Measurements from ENCODE around the gene SLC16A6.
"Not testable (repeated sequence)": the region's sequence is repeated elsewhere in the genome, so short reads cannot be mapped to it uniquely, and the experiment has no call there.

Gene SLC16A6

DNA sequence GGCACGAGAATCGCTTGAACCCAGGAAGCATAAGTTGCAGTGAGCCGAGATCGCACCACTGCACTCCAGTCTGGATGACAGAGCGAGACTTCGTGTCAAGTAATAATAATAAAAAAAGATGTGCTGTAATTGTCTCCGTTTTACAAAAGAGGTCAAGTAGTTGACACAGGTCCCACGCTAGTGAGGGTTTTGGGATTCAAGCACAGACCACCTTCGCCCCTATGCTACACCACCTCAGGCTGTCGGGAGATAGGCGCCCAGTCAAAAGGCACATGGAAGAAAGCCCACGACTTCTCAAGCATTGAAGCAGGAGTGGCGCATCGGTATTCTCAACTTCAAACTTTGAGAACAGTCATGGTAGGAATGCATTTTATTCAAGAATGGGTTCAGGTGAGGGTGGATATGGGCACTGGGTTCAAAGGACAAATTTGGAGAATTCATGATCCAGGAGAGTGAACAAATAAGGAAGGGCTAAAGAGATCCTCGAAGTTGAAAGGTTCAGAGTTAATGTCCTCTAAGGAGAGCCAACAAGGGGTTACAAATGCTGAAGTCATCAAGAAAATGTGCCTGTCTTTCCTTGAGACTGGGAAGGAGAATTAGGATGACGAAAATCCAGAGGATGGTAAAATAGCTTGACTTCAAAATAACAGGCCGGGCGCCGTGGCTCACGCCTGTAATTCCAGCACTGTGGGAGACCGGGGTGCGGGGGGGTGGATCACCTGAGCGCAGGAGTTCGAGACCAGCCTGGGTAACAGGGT is 44.5 kb downstream of the SLC16A6 start:
- DNase-seq, result no peak

DNA sequence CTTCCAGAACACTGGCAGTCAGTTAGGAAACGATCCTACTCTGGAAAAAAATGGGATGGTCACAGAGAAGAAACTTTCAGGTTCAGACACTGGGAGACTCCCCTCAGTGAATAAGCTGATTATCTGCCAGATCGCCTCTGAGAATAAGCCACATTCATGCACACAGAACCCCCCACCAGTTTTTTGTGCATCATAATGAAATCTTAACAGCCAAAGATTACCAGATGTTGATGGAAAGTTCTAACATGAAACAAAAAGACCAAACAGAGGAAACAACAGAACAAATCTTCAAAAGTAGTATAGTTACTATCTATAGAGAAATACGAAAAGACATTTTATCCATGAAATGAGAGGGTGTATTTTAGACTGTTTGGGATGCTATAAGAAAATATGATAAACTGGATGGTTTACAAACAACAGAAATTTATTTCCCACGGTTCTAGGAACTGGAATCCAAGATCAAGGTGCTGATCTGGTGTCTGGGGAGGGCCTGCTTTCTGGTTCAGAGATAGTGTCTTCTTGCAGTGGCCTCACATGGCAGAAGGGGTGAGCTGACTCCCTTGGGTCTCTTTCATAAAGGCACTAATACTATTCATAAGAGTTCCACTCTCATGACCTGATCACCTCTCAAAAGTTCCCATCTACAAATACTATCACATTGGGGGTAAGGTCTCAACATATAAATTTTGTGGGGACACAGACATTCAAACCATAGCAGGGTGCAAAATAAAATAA is 51.1 kb downstream of the SLC16A6 start:
- DNase-seq, result no peak

DNA sequence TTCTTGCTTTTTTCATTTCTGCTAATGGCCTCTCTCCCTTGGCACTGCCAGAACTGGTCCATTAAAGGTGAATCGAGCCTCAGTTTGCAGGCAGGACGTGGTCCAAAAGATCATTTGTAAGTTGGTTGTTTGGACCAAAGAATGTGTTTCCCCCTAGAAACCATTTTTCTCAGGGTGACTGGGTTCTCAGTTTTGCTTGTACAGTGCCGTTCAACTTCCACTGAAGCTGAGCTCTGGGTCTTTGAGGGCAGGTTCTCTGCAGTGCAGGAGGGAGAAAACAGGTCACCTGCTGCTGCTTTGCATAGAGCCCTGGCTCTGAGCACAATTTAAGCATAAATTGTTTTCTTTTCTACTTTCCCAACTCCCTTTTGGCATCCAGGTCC is 52.1 kb downstream of the SLC16A6 start:
- DNase-seq, result no peak

DNA sequence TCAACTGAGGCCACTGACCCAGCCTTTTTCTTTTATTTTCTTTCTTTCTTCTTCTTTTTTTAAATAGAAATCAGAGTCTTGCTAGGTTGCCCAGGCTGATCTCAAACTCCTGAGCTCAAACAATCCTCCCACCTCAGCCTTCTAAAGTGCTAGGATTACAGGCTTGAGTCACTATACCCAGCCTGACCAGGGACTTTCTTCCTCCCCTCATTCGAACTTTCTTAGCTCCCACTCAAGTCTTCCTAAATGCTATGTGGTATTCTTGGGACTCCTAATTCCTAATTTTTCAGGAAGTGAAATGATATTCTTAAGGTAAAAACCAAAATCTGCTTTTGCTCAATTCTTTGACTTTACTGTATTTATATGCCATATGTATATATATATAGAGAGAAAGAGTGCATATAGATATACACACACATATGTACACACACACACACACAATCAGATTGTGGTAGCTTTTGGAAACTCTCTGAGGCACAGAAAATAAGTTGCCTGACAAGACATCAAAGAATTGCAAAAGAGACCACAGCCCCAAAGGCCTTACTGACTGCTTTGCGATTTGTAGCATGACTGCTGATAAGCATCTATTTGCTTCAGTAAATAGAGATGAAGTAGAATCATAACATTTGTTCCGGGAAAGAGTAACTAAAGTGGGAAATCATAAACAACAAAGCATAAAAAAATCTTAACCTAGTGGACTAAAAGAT is 52.6 kb downstream of the SLC16A6 start:
- DNase-seq, result no peak

DNA sequence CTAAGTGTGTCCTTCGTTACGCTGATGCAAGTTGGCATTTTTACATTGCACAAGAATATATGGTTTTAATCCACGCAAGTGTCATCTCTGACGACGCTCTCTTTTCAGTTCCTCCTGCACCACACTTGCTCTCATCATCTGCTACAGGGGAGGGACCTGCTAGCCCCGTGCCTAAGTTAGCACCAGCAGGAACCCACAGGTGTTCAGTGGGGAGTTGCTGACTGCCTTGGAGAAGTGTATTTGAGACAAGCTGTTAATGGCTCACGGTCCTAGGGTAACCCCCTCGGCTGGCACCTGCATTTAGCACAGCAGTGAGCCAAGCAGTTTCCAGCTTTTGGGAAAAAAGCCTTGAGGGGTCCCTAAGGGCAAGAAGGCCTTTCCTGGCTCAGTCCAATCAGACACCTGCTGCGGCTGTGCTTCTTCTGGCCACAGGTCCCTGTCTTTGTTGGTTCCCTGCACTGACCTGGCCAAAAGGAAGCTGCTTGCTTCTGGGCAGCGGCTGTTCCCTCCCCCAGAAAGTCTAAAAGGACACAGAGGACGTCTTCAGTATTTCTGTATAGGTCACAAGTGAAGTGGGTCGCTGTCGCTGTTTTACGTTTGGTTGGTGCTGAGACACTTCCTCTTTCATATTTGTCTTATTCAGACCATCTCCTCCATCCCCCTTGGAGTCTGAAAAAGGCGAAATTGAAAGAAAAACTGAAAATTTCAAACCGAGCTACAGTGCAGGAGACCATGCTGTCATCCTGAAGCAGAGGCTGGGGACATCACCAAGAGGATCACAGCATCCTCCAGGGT is 53.4 kb downstream of the SLC16A6 start:
- DNase-seq, result not testable (repeated sequence)

DNA sequence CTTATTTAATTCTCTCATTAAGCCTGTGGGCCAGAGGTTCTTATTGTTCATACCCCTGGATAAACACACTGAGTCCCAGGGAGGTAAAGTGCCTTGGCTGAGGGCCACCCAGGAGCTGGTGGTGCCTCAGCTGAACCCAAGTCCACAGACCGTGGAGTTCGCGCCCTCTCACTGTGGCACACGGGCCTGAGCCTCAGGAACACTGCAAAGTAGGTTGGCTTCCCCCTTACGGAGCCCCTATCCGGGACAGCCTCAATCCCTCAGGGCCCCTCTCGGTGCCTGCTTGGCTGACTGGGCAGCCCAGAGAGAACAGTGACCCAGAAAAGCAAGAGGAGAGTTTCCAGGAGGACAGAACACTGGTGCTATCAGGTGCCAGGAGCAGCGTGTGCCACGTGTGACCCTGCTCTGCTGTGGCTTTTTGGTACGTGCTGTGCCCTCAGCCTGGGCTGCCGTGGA is 55.6 kb downstream of the SLC16A6 start:
- DNase-seq, result not testable (repeated sequence)

DNA sequence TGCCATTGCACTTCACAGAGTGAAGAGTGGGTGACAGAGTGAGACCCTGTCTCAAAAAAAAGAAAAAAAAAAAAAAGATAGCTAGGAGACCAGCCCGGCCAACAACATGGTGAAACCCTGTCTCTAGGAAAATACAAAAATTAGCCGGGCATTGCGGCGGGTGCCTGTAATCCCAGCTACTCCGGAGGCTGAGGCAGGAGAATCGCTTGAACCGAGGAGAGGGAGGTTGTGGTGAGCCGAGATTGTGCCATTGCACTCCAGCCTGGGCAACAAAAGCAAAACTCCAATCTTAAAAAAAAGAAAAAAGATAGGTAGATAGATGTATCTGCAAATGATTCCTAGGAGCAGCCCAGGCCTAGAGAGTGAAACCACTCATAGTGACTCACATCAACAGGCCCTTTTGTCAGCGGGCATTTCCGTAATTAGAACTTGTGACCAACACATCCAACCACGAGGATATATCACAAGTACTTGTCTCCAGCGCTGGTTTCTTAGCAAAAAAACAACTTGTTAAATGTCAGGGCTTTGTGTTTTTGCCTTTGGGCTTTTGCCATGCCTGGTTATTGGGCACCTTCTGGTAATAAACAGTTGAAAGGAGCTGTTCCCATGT is 56.1 kb downstream of the SLC16A6 start:
- DNase-seq, result not testable (repeated sequence)

DNA sequence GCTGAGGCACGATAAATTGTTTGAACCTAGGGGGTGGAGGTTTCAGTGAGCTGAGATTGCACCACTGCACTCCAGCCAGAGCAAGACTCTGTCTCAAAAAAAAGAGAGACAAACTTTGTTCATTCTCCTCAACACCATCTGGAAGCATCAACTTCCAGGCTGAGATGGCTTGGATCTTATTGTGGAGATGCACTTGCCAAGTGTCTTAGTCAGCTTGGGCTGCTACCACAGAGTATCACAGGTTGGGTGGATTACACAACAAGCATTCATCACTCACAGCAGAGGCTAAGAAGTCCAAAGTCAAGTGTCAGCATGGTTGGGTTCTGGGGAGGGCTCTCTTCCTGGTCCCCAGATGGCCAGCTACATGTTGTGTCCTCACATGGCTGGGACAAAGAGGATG is 58.2 kb downstream of the SLC16A6 start:
- DNase-seq, result not testable (repeated sequence)

DNA sequence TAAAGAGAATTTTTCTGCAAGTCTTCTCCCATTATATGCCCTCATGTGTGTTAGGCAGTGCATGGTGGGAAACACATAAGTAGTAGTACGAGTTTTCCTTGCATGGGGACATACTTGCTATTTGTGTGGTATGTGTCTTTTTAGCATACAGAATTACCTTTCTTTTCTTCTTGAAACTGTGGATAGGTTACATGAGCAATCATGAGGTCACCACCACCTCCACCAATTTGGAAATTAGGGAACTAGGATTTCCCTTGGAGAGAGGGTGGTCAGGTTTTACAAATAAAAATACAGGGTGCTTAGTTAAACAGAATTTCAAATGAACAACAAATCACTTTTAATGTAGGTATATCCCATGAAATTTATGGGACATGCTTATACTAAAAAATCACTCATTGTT is 59.4 kb downstream of the SLC16A6 start:
- no peak for DNase-seq

DNA sequence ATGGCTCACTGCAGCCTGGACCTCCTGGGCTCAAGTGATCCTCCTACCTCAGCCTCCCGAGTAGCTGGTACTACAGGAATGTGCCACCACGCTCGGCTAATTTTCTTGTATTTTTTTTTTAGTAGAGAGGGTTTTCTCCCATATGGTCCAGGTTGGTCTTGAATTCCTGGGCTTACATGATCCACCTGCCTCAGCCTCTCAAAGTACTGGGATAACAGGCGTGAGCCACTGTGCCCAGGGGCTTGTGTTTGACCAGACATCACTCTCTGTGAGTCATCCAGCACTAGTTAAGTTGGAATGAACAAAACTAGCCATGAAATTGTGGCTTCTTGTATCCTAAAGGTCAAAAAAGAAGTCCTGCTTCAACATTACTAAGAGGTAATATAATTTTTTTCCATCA is 59.8 kb downstream of the SLC16A6 start:
- DNase-seq, result not testable (repeated sequence)

DNA sequence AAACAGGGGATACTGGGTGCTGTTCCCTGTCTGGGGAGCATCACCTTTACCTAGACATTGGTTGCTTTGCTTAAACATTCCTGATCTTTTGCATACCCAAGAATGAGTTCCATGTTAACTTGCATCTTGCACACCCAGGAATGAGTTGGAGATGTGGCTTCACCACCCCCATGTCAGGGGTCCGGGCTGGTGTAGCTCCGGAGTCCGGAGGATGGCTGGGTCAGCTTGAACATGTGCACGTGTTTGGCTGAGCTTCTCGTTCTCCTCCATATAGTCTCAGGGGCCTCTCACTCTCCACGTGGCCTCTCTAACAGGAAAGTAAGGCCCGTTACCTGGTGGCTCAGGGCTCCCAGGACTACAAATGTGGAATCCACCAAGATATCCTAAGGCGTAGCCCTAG is 61.3 kb downstream of the SLC16A6 start:
- DNase-seq, result no peak

DNA sequence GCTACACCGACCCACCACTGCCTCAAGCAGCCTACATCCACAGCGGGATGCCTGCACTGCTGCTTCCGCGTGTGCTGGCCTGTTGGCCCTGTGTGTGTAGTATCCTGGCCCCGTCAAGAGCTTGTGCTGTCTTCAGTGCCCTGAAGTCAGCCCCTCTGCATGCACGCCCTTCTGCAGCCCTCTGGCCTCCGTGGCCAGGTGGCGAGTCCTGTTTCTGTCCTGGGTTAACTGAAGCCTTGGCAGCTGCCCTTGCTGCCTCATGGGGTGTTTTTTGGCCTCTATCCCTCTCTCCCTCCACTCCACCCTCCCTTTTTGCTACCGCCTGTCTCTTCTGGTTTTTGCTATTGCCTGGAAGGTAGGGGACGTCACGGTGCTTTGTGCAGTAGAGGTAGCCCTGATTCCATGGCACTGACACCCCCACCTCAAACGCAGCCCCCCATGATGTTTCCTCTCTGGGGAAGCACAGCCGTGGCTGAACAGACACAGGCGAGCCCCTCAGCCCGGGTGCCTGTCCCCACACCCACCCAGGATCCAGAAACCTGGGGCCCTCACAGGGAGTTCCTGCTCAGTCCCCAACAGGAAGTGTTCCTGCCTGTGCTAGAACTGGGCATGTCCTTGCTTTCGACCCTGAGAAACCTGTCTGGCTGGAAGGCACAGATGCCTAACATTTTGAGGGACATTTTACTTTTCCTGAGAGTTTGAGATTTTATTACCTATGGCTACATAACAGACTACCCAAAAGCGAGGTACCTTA is 61.9 kb downstream of the SLC16A6 start:
- no peak for DNase-seq

DNA sequence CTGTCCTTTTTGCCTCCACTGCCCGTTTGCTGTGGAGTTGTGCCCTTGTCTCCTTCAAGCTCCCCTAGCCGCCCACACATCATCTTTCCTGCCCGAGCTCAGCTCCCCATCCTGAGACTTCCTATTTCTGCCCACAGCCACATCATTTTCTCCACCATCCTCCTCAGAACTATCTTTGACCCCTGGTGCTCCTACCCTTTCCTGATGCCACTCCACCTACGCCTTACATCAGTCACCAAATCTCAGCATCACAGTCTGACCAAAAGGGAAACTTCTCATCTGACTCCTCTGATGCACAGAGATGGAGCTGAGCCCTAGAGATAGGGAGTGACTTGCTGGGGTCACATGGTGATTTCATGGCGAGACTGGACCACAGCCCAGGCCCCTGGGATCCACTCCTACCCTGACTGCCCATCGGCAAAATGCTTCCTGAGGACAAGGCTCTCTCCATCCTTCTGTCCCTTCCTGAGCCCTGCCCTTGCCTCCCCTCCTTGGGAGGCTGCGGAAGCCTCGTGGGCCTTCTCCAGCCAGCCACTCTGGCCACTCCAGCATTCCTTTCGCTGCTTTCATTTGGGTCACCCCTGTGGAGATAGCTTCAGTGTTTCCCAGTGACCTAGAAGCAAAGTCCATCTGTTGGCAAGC is 62.8 kb downstream of the SLC16A6 start:
- not testable (repeated sequence) for DNase-seq

DNA sequence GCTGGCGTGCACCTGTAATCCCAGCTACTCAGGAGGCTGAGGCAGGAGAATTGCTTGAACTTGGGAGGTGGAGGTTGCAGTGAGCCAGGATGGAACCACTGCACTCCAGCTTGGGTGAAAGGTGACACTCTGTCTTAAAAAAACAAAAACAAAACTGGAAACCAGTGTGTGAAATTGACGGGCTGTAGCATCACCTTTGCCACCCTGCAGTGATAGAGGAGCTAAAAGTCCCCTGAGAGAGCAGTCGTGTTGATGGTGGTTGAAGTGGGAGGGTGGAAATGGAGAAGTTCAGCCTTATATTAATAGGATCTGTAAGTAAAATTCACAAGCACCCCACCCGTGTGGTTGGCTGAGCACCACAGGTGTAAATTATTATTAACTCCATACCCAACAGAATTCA is 65.9 kb downstream of the SLC16A6 start:
- DNase-seq, result not testable (repeated sequence)

DNA sequence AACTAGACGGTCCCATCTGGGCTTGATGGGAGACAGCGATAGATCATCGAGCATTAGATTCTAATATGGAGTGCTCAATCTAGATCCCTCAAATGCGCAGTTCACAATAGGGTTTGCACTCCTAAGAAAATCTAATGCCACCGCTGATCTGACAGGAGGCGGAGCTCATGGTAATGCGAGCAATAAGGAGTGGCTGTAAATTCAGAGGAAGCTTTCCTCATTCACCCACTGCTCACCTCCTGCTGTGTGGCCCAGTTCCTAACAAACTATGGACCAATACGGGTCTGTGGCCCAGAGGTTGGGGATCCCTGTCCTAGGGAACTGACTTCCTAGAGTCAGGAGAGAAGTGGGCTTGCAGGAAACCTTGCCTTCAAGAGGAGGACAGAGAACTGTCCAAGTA is 68.3 kb downstream of the SLC16A6 start:
- no peak for DNase-seq

DNA sequence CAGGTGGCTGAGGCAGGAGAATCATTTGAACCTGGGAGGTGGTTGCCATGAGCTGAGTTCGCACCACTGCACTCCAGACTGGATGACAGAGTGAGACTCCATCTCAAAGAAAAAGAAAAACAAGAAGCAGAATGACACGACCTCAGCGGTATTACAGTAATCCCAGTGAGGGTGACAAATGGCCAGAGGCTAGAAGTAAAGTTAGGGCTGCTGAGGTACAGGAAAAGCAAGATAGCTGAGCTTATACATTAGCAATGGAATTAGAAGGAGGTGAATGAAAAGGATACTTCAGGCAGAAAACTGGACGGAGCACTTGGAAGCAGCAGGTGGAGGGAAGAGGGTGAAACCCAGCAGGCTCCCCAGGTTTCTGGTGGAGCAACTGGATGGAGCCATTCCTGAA is 69.1 kb downstream of the SLC16A6 start:
- DNase-seq, result no peak

DNA sequence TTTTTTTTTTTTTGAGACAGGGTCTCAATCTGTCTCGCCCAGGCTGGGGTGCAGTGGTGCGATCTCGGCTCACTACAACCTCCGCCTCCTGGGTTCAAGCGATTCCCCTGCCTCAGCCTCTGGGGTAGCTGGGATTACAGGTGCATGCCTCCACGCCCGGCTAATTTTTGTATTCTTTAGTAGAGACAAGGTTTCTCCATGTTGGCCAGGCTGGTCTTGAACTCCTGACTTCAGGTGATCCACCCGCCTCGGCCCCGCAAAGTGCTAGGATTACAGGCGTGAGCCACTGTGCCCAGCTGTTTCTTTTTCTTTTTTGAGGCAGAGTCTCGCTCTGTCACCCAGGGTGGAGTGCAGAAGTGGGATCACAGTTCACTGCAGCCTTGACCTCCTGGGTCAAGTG is 70.1 kb downstream of the SLC16A6 start:
- DNase-seq, result not testable (repeated sequence)

DNA sequence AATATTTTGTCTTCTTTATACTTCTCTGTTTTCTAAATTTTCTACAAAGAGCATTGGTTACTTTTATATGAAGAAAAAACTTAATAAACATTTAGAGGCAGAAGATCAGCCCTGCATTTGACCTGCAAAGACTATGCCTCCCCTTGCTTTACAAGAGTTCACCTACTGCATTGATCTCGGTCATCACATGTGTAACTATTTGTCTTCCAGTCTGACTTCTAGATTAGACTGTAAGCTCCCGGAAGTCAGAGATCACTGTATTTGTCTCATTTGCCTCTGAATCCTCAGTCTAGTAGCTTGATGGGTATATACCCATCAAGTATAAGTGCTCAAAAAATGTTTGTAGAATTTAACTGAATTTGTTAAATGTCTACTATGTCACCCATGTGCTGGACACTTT is 70.7 kb downstream of the SLC16A6 start:
- not testable (repeated sequence) for DNase-seq

DNA sequence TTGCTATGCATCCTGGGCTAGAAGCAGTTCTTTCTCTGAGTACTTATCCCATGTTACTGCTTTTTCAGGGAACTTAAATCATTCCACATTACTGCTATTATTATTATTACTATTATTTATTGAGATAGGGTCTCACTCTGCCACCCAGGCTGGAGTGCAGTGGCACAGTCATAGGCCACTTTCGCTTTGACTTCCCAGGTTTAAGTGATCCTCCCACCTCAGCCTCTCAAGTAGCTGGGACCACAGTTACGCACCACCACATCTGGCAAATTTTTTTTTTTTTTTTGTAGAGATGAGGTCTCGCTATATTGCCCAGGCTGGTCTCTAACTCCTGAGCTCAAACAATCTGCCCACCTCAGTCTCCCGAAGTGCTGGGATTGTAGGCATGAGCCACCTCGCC is 71.5 kb downstream of the SLC16A6 start:
- DNase-seq, result not testable (repeated sequence)
